ENCODE results near the gene KCNMA1.
"Not testable (repeated sequence)": the region's sequence is repeated elsewhere in the genome, so short reads cannot be mapped to it uniquely, and the experiment has no call there.

KCNMA1 gene

GRCh38 chr10:77409697-77410471 lies 227.7 kb downstream of the KCNMA1 start:
- DNase-seq, result no peak

DNA sequence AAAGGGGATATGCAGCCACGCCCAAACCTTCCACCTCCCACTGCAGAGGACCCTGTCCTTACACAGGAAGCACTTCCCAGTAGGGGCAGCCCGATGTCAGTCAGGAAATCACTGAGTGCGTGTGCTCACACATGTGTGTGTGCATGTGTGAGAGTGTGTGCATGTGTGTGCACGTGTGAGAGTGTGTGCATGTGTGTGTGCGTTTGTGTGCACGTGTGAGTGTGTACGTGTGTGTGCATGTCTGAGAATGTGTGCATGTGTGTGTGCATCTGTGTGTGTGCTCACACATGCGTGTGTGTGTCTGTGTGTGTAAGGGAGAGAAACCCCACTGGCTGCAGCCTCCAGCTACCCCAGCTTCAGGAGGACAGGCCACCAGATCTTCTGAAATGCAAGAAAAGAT lies 229.3 kb downstream of the KCNMA1 start:
- DNase-seq, result no peak

GRCh38 chr10:77406764-77407430 lies 230.7 kb downstream of the KCNMA1 start:
- DNase-seq, result no peak

GRCh38 chr10:77405771-77406241 lies 231.8 kb downstream of the KCNMA1 start:
- peak; percentile 2 for DNase-seq

DNA sequence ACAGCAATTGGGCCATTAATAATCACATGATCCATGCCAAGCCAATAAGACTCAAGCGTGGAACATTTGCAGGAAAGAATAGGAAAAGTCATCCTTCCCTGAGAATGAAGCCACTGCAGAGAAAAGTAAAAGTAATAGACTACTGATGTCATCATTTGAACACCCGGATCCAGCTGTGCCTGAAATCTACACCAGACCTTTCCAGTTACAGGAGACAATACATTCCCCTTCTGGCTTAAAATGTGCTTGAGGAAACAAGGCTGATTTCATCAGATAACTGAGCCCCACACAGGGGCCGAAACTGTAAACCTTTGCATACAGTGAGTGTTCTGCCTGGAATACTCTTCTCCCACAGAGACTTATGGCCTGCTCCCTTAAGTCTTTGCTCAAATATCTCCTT lies 232.8 kb downstream of the KCNMA1 start:
- DNase-seq, result no peak

GRCh38 chr10:77403761-77404160 lies 233.8 kb downstream of the KCNMA1 start:
- DNase-seq, result no peak

DNA sequence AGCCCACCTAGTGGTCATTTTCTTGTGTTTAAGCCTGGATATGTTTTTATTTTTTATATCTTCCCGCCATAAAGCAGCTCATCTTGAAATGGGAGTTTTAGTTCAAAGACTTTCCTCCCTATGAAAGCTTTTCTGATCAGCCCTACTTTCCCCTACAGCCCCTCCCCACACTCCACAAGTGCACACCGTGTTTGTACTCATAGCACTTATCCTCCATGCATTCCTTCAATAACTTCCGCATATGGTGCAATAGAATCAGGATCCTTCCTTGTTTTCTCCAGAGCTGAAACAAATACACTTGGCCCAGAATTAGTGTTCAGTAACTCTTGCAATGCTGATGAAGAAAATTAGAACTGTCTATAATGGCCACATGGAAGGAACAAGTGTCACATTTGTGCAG lies 235.9 kb downstream of the KCNMA1 start:
- no peak for DNase-seq

GRCh38 chr10:77400033-77400432 lies 237.6 kb downstream of the KCNMA1 start:
- no peak for DNase-seq

GRCh38 chr10:77398986-77399755 lies 238.4 kb downstream of the KCNMA1 start:
- no peak for DNase-seq

DNA sequence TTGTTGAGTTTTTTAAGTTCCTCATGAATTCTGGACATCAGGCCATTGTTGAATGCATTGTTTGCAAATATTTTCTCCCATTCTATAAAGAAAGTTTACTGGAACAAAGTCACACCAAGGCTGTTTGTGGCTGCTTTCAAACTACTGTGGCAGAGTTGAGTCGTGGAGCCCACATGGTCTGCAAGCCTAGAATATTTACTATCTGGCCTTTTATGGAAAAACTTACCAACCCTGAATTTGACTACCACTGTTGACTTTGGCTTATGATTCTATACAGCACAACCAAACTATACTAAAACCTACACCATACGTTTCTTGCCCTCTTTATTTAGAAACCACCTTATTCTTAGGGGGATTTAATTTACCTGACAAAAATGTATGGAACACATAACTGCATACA lies 239.1 kb downstream of the KCNMA1 start:
- no peak for DNase-seq

GRCh38 chr10:77397103-77397502 lies 240.5 kb downstream of the KCNMA1 start:
- DNase-seq, result no peak

GRCh38 chr10:77396290-77396689 lies 241.3 kb downstream of the KCNMA1 start:
- DNase-seq, result no peak

- no peak for DNase-seq
Observed at GRCh38 chr10:77393821-77394501, 243.6 kb downstream of the KCNMA1 start.

DNA sequence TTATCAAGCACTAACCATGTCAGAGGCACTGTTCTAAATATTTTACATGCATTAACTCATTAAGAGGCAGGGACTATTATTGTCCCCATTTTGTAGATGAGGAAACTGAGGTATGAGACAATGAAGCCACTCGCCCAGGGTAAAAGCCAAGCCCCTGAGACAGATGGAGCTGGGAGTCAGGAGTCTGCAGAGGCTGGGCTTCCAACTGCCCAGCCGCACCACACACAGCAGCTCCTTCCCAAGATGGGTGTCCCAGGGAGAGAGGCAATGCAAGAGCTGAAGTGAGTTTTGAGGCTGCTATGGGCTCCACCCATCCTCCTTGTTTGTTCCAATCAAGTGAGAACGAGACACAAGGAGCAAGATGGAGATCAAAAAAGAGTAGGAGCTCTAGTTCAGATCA lies 244.2 kb downstream of the KCNMA1 start:
- DNase-seq, result no peak

GRCh38 chr10:77392851-77393250 lies 244.8 kb downstream of the KCNMA1 start:
- no peak for DNase-seq

DNA sequence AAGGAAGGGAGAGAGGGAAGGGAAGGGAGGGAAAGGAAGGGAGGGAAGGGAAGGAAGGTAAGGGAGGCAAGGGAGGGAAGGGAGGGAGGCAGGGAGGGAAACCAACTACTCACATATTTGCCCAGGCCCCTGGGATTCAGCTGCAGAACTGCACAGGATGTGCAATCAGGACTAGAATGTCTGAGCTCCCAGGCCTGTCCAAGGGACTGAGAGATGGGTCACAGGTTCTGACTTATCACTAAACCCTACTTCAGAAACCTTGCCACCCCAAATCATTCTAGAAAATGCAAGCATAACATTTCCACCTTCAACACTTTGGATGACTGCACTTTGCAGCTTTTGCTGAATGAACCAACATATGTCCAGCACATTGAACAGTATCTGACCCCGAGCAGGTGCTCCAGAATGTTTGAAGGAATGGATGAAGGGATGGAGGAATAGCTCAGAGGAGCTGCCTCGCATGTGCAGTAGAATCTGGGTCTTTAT lies 245.3 kb downstream of the KCNMA1 start:
- DNase-seq, result no peak

- peak; percentile 44 for DNase-seq
Observed at GRCh38 chr10:77391605-77392235, 245.9 kb downstream of the KCNMA1 start.

DNA sequence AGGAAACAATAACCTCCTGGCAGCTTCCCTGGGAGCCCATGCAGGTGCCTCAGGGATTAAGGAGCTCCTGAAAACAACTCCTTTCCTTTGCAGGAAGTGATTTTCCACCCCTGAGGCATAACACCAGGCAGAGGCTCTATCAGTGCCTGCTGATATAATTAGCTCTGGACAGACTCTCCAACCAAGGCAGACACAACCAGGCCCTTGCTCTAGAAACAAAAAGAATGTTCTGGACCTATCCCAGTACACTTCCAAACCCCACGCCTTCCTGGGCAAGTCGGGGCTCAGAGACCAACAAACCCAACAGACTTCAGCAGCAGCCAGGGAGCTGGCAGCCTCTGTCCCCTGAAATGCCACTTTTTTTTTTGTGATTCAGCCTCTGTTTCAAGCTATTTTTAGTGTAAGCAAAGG lies 247.1 kb downstream of the KCNMA1 start:
- DNase-seq, result no peak

DNA sequence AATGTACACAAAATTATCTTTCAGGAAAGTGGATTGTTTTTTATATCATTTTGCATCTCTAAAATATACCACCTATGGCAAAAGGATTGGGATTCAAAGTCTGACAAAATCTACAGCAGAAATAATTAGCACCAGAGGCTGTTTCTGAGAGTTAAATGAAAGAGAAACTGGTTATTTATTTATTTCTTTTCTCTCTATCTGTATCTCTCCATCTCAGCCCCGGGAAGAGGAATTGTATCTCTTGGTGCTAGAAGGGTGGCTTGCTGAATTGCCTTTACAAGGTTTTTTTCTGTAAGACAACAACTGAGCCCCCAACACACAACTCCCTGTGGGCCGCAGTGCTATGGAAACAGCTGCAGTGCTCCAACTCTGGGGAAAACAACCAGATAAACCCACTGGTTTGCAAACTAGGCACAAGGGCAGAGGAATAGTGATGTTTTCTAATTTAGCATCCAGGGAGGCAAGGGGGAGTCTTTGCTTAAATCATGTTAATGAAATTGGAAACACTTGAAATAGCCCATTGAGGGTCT lies 249.0 kb downstream of the KCNMA1 start:
- DNase-seq, result no peak

DNA sequence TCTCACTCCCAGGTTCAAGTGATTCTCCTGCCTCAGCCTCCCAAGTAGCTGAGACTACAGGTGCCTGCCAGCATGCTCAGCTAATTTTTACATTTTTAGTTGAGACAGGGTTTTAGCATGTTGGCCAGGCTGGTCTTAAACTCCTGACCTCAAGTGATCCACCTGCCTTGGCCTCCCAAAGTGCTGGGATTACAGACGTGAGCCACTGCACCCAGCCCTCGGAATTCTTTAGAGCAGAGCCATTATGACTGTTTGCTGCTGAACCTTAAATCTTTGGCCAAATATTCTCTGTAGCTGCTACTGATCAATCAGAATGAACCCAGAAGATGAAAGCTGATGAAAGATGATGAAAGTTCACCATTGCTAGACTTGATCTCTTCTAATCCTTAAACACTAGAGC lies 249.9 kb downstream of the KCNMA1 start:
- not testable (repeated sequence) for DNase-seq

- no peak for DNase-seq
Observed at GRCh38 chr10:77387247-77387646, 250.4 kb downstream of the KCNMA1 start.

DNA sequence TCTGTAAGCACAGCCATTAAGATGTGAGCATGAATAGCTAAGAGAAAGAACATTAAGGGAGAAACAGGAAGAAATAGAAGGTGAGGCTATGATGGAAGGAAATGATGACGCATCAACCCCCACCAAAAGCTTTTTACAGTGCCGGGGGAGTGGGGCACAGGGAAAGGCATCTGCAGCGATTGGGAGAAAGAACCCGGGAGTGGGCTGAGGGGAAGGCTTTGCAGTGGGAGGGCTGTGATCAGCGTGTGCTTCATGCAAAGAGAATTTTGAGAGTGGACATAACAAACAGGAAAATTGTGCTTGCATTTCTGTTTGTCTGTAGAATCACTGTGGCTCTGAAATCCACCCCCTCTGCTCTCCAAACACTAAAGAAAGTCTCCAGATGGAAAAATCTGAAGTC lies 250.8 kb downstream of the KCNMA1 start:
- no peak for DNase-seq
